NCI-H1105 (cell line): Measurements from ENCODE around the gene COLGALT1.
"Not testable (repeated sequence)": the region's sequence is repeated elsewhere in the genome, so short reads cannot be mapped to it uniquely, and the experiment has no call there.

Source experiments
- DNase-seq: peaks from one replicate; lab custom pipeline; 2025; lab: John Stamatoyannopoulos, UW

The COLGALT1 gene

GRCh38 chr19:17562097-17562496 is 6.6 kb downstream of the COLGALT1 start:
- no peak for DNase-seq

GRCh38 chr19:17562561-17562960 is 7.1 kb downstream of the COLGALT1 start:
- DNase-seq = no peak

- no peak for DNase-seq
Measured at GRCh38 chr19:17564781-17565180, 9.3 kb downstream of the COLGALT1 start.

- DNase-seq = no peak
Measured at GRCh38 chr19:17565611-17566010, 10.2 kb downstream of the COLGALT1 start.

GRCh38 chr19:17567940-17568339 is 12.5 kb downstream of the COLGALT1 start:
- no peak for DNase-seq

GRCh38 chr19:17570291-17570690 is 14.8 kb downstream of the COLGALT1 start:
- not testable (repeated sequence) for DNase-seq

GRCh38 chr19:17570791-17571190 is 15.3 kb downstream of the COLGALT1 start:
- no peak for DNase-seq

GRCh38 chr19:17572638-17573037 is 17.2 kb downstream of the COLGALT1 start:
- no peak for DNase-seq

- DNase-seq = no peak
Measured at GRCh38 chr19:17575871-17576757, 20.7 kb downstream of the COLGALT1 start.

GRCh38 chr19:17576758-17577456 is 21.5 kb downstream of the COLGALT1 start:
- no peak for DNase-seq

GRCh38 chr19:17577457-17578097 is 22.1 kb downstream of the COLGALT1 start:
- no peak for DNase-seq

GRCh38 chr19:17579661-17580244 is 24.3 kb downstream of the COLGALT1 start:
- no peak for DNase-seq

- no peak for DNase-seq
Measured at GRCh38 chr19:17580470-17581144, 25.2 kb downstream of the COLGALT1 start.

- no peak for DNase-seq
Measured at GRCh38 chr19:17581211-17581874, 25.9 kb downstream of the COLGALT1 start.

GRCh38 chr19:17582613-17583012 is 27.2 kb downstream of the COLGALT1 start:
- DNase-seq = no peak

- no peak for DNase-seq
Measured at GRCh38 chr19:17584132-17584531, 28.7 kb downstream of the COLGALT1 start.

- not testable (repeated sequence) for DNase-seq
Measured at GRCh38 chr19:17585395-17585794, 29.9 kb downstream of the COLGALT1 start.

GRCh38 chr19:17590866-17591265 is 35.4 kb downstream of the COLGALT1 start:
- no peak for DNase-seq

GRCh38 chr19:17594296-17594695 is 38.8 kb downstream of the COLGALT1 start:
- not testable (repeated sequence) for DNase-seq

- not testable (repeated sequence) for DNase-seq
Measured at GRCh38 chr19:17598063-17598462, 42.6 kb downstream of the COLGALT1 start.

GRCh38 chr19:17598953-17599352 is 43.5 kb downstream of the COLGALT1 start:
- DNase-seq = no peak
